SK-N-SH (cell line): Measurements from ENCODE around the gene OR2T6. TPM values are rescaled to one million over a fixed set of nuclear protein-coding genes. Genes with fewer than 3 reads are reported as not detected.

Experiments used
- CTCF ChIA-PET: fragments of 300-600, 350-600 bp; formaldehyde crosslinking; extraction: SDS; loops from one replicate; lab custom pipeline; 2021; lab: Yijun Ruan, JAX
- POLR2A ChIA-PET: fragments of 350-600 bp; sonication (Branson Sonifier 250); formaldehyde crosslinking; extraction: SDS; loops from one replicate; lab custom pipeline; 2020; ENCODE audit warnings: antibody characterized with exemption, inconsistent platforms; lab: Yijun Ruan, JAX
- DNase-seq: peaks from one replicate; pipeline ENCODE4 v3.0.0; 2012
- H2AFZ ChIP-seq: fragments of 200-600 bp; sonication (generic); 2 replicates; pipeline ENCODE4 v1.8.1; 2016; ENCODE audit warnings: antibody characterized with exemption, mild to moderate bottlenecking, low read depth
- H3F3A ChIP-seq: fragments of 200-600 bp; sonication (generic); replicated peaks from 2 replicates; pipeline ENCODE3; 2016; ENCODE audit warnings: antibody characterized with exemption, mild to moderate bottlenecking; ENCODE audit not compliant: insufficient read depth
- H3K27ac ChIP-seq, 2 experiments: fragments of 200-500 bp in 1 of 2; fragments of 200-600 bp in 1 of 2; sonication (Bioruptor generic) in 1 of 2; sonication (generic), shearing (Covaris generic) in 1 of 2; 2 replicates each; pipeline versions ENCODE4 v1.5.1 to v1.6.1; 2014 to 2016; ENCODE audit warnings: low read depth in 2 of 2, inconsistent platforms in 1 of 2, low read length in 1 of 2, mild to moderate bottlenecking in 1 of 2, mixed read lengths in 1 of 2
- H3K27me3 ChIP-seq: fragments of 200-600 bp; sonication (generic), shearing (Covaris generic); 2 replicates; pipeline ENCODE4 v1.6.1; 2016; ENCODE audit warnings: mixed run types; ENCODE audit not compliant: insufficient read depth
- H3K36me3 ChIP-seq, 2 experiments: fragments of 200-500 bp in 1 of 2; fragments of 200-600 bp in 1 of 2; sonication (Bioruptor generic) in 1 of 2; sonication (generic) in 1 of 2; replicated peaks in 1 of 2; 2 replicates each; pipeline versions ENCODE3 to v1.5.1; 2014 to 2016; ENCODE audit warnings: low read length in 1 of 2, mild to moderate bottlenecking in 1 of 2; ENCODE audit not compliant: insufficient read depth in 2 of 2, control insufficient read depth in 1 of 2
- H3K4me1 ChIP-seq, 2 experiments: fragments of 200-500 bp in 1 of 2; fragments of 200-600 bp in 1 of 2; sonication (Bioruptor generic) in 1 of 2; sonication (generic), shearing (Covaris generic) in 1 of 2; 2 replicates each; pipeline versions ENCODE4 v1.5.1 to v1.6.1; 2014 to 2016; ENCODE audit warnings: low read depth in 1 of 2, low read length in 1 of 2, mixed run types in 1 of 2; ENCODE audit not compliant: insufficient read depth in 2 of 2, control insufficient read depth in 1 of 2
- H3K4me2 ChIP-seq: fragments of 200-600 bp; sonication (generic), shearing (Covaris generic); 2 replicates; pipeline ENCODE4 v1.6.1; 2017; ENCODE audit warnings: mixed run types
- H3K4me3 ChIP-seq, 2 experiments: fragments of 200-500 bp in 1 of 2; fragments of 200-600 bp in 1 of 2; sonication (Bioruptor generic) in 1 of 2; sonication (generic), shearing (Covaris generic) in 1 of 2; 2 replicates each; pipeline versions ENCODE4 v1.5.1 to v1.8.1; 2014 to 2016; ENCODE audit warnings: low read depth in 2 of 2, inconsistent platforms in 1 of 2, low read length in 1 of 2, mild to moderate bottlenecking in 1 of 2, mixed read lengths in 1 of 2, moderate library complexity in 1 of 2
- H3K79me2 ChIP-seq: fragments of 200-600 bp; sonication (generic); 2 replicates; pipeline ENCODE4 v1.8.1; 2017; ENCODE audit warnings: mild to moderate bottlenecking; ENCODE audit not compliant: insufficient read depth
- H3K9ac ChIP-seq: fragments of 200-600 bp; sonication (generic); 2 replicates; pipeline ENCODE4 v1.6.1; 2017; ENCODE audit warnings: mixed run types
- H3K9me2 ChIP-seq: fragments of 200-600 bp; sonication (generic); 2 replicates; pipeline ENCODE4 v1.6.1; 2017; ENCODE audit warnings: mixed run types
- H3K9me3 ChIP-seq: fragments of 200-600 bp; sonication (generic); 2 replicates; pipeline ENCODE4 v1.6.1; 2017; ENCODE audit warnings: mixed run types, mild to moderate bottlenecking, moderate library complexity
- H4K20me1 ChIP-seq: fragments of 200-600 bp; sonication (generic); 2 replicates; pipeline ENCODE4 v1.6.1; 2017; ENCODE audit warnings: mild to moderate bottlenecking, mixed run types; ENCODE audit not compliant: insufficient read depth
- CHD2 ChIP-seq: fragments of 150-350 bp; IDR thresholded peaks from 2 replicates; pipeline ENCODE4 v1.6.1; 2018; ENCODE audit warnings: low read length; ENCODE audit not compliant: partially characterized antibody
- ELF1 ChIP-seq: IDR thresholded peaks from 2 replicates; pipeline ENCODE4 v1.4.0; 2012
- EP300 ChIP-seq, 2 experiments: IDR thresholded peaks; 2 replicates each; pipeline versions ENCODE4 v1.4.0 to v1.6.1; 2012; ENCODE audit warnings: borderline replicate concordance in 1 of 2, low read depth in 1 of 2, low read length in 1 of 2
- EZH2phosphoT487 ChIP-seq: fragments of 200-600 bp; sonication (generic); IDR thresholded peaks from 2 replicates; pipeline ENCODE4 v1.6.1; 2017; ENCODE audit warnings: low read depth, mixed run types, mild to moderate bottlenecking, antibody characterized with exemption, moderate library complexity, borderline replicate concordance
- FOXM1 ChIP-seq: IDR thresholded peaks from 2 replicates; pipeline ENCODE4 v1.4.0; 2012; ENCODE audit warnings: low read depth, mild to moderate bottlenecking
- GATA2 ChIP-seq: sonication (generic); formaldehyde crosslinking; IDR thresholded peaks from 2 replicates; pipeline ENCODE4 v1.5.0; 2020; ENCODE audit warnings: mild to moderate bottlenecking, missing genetic modification reagents
- MEF2A ChIP-seq: IDR thresholded peaks from 2 replicates; pipeline ENCODE4 v1.4.0; 2012; ENCODE audit warnings: low read depth, borderline replicate concordance
- NFIC ChIP-seq: IDR thresholded peaks from 2 replicates; pipeline ENCODE4 v1.4.0; 2012; ENCODE audit warnings: borderline replicate concordance
- RAD21 ChIP-seq: IDR thresholded peaks from 2 replicates; pipeline ENCODE4 v1.6.1; 2012; ENCODE audit warnings: mild to moderate bottlenecking, low read length
- RFX5 ChIP-seq: IDR thresholded peaks from 2 replicates; pipeline ENCODE4 v1.6.1; 2012; ENCODE audit warnings: mild to moderate bottlenecking, improper control_type of control experiment, low read length
- RXRA ChIP-seq: IDR thresholded peaks from 2 replicates; pipeline ENCODE4 v1.4.0; 2012; ENCODE audit warnings: low read depth, mild to moderate bottlenecking, borderline replicate concordance
- SIN3A ChIP-seq: IDR thresholded peaks from 2 replicates; pipeline ENCODE4 v1.6.1; 2012; ENCODE audit warnings: low read depth, mild to moderate bottlenecking, low read length, moderate library complexity, borderline replicate concordance
- SMC3 ChIP-seq: IDR thresholded peaks from 2 replicates; pipeline ENCODE4 v1.6.1; 2012; ENCODE audit warnings: low read depth, low read length, improper control_type of control experiment
- TEAD4 ChIP-seq: IDR thresholded peaks from 2 replicates; pipeline ENCODE4 v1.4.0; 2012; ENCODE audit warnings: mild to moderate bottlenecking, borderline replicate concordance; ENCODE audit not compliant: insufficient read depth
- WGBS: methylation state at CpG from one replicate; pipeline ENCODE4 v1.1.6; 2017; ENCODE audit warnings: low lambda C conversion rate; 5-methylcytosine and 5-hydroxymethylcytosine counted together
- polyA plus RNA-seq, 3 experiments: library from polyadenylated mRNA; depleted of rRNA; stranded (reverse); fragments of >200 nt; gene quantifications; 2 replicates each; pipeline ENCODE4 v1.2.3, GENCODE V29; 2012
- TF ChIP-seq, protein P1 (sequence below): IDR thresholded peaks from 2 replicates; pipeline ENCODE4 v1.4.0; 2012; ENCODE audit warnings: low read depth, borderline replicate concordance
- TF ChIP-seq, protein P2 (sequence below): IDR thresholded peaks from 2 replicates; pipeline ENCODE4 v1.6.1; 2012; ENCODE audit warnings: mild to moderate bottlenecking, low read depth, low read length, moderate library complexity
- TF ChIP-seq, protein P3 (sequence below): fragments of 150-350 bp; IDR thresholded peaks from 2 replicates; pipeline ENCODE4 v1.6.1; 2017; ENCODE audit warnings: antibody characterized with exemption, low read length, low read depth, borderline replicate concordance
- TF ChIP-seq, protein P4 (sequence below): IDR thresholded peaks from 2 replicates; pipeline ENCODE4; 2012
- TF ChIP-seq, protein P5 (sequence below): IDR thresholded peaks from 2 replicates; pipeline ENCODE4 v1.4.0; 2012; ENCODE audit warnings: low read depth, borderline replicate concordance

Gene OR2T6, protein sequence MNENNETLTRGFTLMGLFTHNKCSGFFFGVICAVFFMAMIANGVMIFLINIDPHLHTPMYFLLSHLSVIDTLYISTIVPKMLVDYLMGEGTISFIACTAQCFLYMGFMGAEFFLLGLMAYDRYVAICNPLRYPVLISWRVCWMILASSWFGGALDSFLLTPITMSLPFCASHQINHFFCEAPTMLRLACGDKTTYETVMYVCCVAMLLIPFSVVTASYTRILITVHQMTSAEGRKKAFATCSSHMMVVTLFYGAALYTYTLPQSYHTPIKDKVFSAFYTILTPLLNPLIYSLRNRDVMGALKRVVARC
- not detected in 2 replicates for polyA plus RNA-seq (2012; rRNA removed)
- not detected in 2 replicates for polyA plus RNA-seq (2012; cell fraction: cytosol; rRNA removed)
- not detected in 2 replicates for polyA plus RNA-seq (2012; cell fraction: nucleus; rRNA removed)

DNA sequence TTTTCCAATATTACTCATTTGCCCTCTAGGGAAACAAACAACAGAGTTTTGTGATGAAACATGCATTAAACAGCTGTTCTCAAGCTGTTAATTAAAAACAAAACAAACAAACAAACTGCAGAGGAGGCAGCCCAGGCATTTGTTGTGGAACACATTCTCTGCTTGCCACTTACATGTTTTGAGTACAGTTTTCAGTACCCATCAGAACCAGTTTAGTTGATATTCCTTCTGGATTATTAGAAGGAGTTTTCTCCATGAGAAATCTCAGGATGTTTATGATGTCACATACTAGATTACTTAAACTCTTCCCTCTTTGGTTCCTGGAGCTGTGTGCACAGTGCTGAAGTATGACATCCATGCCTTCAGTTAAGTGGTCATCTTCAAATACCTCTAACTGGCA, at the start of gene OR2T6:
TSS of gene OR2T6 (plus strand) at position 301 of the 400 bp plus-strand sequence. CDS start 11,863 bp downstream, outside the sequence.
- no peak within 1 kb of the TSS for H3K4me3 ChIP-seq
- no peak within 1 kb of the TSS for H3K9ac ChIP-seq
- H3K27me3 ChIP-seq, result no peaks in the 10 kb centered on the region
- H3K4me2 ChIP-seq, result no peak within 1 kb of the TSS
- H3K36me3 ChIP-seq, result no peaks in the 10 kb centered on the region
- H3F3A ChIP-seq, result no peaks in the 10 kb centered on the region
- no peaks in the 10 kb centered on the region for H4K20me1 ChIP-seq
- no peaks in the 10 kb centered on the region for H3K9me3 ChIP-seq
- DNase-seq, result no peak
- H3K4me1 ChIP-seq, result no peaks in the 10 kb centered on the region; a peak in 1 of 4 replicates
- POLR2A ChIA-PET, result no interaction called here
- no peak within 1 kb of the TSS for H2AFZ ChIP-seq
- no peak within 1 kb of the TSS for H3K27ac ChIP-seq
- H3K9me2 ChIP-seq, result no peaks in the 10 kb centered on the region
- TF ChIP-seq, protein P1, sequence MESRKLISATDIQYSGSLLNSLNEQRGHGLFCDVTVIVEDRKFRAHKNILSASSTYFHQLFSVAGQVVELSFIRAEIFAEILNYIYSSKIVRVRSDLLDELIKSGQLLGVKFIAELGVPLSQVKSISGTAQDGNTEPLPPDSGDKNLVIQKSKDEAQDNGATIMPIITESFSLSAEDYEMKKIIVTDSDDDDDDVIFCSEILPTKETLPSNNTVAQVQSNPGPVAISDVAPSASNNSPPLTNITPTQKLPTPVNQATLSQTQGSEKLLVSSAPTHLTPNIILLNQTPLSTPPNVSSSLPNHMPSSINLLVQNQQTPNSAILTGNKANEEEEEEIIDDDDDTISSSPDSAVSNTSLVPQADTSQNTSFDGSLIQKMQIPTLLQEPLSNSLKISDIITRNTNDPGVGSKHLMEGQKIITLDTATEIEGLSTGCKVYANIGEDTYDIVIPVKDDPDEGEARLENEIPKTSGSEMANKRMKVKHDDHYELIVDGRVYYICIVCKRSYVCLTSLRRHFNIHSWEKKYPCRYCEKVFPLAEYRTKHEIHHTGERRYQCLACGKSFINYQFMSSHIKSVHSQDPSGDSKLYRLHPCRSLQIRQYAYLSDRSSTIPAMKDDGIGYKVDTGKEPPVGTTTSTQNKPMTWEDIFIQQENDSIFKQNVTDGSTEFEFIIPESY, result no peak
- TF ChIP-seq TEAD4 (no peak), RAD21 (no peak)
- TF ChIP-seq, protein P2, sequence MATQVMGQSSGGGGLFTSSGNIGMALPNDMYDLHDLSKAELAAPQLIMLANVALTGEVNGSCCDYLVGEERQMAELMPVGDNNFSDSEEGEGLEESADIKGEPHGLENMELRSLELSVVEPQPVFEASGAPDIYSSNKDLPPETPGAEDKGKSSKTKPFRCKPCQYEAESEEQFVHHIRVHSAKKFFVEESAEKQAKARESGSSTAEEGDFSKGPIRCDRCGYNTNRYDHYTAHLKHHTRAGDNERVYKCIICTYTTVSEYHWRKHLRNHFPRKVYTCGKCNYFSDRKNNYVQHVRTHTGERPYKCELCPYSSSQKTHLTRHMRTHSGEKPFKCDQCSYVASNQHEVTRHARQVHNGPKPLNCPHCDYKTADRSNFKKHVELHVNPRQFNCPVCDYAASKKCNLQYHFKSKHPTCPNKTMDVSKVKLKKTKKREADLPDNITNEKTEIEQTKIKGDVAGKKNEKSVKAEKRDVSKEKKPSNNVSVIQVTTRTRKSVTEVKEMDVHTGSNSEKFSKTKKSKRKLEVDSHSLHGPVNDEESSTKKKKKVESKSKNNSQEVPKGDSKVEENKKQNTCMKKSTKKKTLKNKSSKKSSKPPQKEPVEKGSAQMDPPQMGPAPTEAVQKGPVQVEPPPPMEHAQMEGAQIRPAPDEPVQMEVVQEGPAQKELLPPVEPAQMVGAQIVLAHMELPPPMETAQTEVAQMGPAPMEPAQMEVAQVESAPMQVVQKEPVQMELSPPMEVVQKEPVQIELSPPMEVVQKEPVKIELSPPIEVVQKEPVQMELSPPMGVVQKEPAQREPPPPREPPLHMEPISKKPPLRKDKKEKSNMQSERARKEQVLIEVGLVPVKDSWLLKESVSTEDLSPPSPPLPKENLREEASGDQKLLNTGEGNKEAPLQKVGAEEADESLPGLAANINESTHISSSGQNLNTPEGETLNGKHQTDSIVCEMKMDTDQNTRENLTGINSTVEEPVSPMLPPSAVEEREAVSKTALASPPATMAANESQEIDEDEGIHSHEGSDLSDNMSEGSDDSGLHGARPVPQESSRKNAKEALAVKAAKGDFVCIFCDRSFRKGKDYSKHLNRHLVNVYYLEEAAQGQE, result no peak
- CTCF ChIA-PET, result no interaction called here
- H3K79me2 ChIP-seq, result no peaks in the 10 kb centered on the region

DNA sequence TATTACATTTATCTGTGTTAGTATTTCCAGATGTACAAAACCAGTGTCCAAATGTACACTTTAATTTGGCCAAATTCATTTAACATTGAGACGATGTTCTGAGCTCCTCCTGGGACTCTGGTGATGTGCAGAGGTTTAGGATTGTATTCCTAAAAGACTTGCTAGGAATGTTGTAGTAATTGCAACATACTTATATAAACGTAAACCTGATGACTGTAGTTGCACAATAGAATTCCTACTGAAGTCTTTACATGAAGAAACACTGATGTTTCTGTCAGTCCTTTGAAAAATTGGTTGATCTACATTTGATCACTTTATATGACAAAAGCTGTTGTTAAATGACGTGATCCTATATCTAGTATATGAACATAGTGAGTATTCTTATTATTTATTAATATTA, 32.1 kb upstream of the OR2T6 start:
- Histone ChIP-seq H2AFZ (no peak overlapping the region), H4K20me1 (no peaks in the 10 kb centered on the region), H3K27me3 (no peaks in the 10 kb centered on the region), H3K4me1 (no peaks in the 10 kb centered on the region), H3K9ac (no peak overlapping the region), H3K79me2 (no peaks in the 10 kb centered on the region), H3K27ac (no peak overlapping the region), H3K36me3 (no peaks in the 10 kb centered on the region), H3K4me3 (no peak overlapping the region), H3F3A (no peaks in the 10 kb centered on the region), H3K9me2 (no peaks in the 10 kb centered on the region), H3K4me2 (no peak overlapping the region), H3K9me3 (no peaks in the 10 kb centered on the region)
- no peak for DNase-seq
- POLR2A ChIA-PET, result no interaction called here
- WGBS, result 2% methylated on average over 3 of the region's 3 CpGs
- CTCF ChIA-PET, result no interaction called here
- TF ChIP-seq, protein P3, sequence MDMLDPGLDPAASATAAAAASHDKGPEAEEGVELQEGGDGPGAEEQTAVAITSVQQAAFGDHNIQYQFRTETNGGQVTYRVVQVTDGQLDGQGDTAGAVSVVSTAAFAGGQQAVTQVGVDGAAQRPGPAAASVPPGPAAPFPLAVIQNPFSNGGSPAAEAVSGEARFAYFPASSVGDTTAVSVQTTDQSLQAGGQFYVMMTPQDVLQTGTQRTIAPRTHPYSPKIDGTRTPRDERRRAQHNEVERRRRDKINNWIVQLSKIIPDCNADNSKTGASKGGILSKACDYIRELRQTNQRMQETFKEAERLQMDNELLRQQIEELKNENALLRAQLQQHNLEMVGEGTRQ, result no peak
- TF ChIP-seq NFIC (no peak), RXRA (no peak), SIN3A (no peak), EP300 (IDR thresholded peaks at IDR 0.05; ENCODE audit: borderline replicate concordance in 1 of 2, low read depth in 1 of 2, low read length in 1 of 2) (no peak), CHD2 (no peak), MEF2A (no peak), EZH2phosphoT487 (no peak), GATA2 (CRISPR knock-in tag) (no peak), SMC3 (no peak), RFX5 (no peak), ELF1 (no peak), FOXM1 (no peak)
- TF ChIP-seq, protein P4, sequence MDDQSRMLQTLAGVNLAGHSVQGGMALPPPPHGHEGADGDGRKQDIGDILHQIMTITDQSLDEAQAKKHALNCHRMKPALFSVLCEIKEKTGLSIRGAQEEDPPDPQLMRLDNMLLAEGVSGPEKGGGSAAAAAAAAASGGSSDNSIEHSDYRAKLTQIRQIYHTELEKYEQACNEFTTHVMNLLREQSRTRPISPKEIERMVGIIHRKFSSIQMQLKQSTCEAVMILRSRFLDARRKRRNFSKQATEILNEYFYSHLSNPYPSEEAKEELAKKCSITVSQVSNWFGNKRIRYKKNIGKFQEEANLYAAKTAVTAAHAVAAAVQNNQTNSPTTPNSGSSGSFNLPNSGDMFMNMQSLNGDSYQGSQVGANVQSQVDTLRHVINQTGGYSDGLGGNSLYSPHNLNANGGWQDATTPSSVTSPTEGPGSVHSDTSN, result no peak
- TF ChIP-seq, protein P5, sequence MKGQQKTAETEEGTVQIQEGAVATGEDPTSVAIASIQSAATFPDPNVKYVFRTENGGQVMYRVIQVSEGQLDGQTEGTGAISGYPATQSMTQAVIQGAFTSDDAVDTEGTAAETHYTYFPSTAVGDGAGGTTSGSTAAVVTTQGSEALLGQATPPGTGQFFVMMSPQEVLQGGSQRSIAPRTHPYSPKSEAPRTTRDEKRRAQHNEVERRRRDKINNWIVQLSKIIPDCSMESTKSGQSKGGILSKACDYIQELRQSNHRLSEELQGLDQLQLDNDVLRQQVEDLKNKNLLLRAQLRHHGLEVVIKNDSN, result no peak
